ENCODE measurements around the gene TMEM150A.

TMEM150A gene

DNA sequence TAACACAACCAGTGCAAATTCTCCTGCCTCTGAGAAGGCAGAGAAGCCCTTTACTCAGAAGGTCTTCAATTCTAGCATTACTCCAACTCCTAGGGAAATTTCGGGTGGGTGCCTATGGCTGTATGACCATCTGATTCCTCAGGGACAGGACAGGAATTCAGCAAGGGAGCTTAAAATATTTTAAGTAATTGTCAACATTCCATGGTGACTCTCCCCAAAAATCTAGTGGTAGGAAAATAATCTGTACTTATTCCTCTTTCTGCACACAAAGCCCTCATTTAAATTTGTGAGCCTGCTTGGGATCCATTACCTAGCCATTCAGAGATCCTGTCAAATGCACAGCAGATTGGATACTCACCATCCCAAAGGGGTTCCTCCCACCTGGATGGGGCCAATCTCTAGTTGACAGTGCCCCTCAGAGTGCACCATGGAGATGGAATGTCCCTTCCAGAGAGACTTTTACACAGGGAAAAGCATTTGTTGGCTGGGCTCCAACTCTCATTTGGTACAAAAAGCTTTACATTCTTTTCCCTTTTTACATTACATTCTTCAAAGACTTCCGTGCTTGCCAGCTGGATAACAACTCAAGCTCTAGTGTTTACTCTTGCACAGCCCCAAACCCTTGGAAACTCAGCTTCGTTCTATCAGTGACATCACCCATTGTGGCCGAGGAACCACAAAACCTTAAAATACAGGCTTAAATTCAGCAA, 3.1 kb upstream of the TMEM150A start:
- TF ChIP-seq, protein P1, sequence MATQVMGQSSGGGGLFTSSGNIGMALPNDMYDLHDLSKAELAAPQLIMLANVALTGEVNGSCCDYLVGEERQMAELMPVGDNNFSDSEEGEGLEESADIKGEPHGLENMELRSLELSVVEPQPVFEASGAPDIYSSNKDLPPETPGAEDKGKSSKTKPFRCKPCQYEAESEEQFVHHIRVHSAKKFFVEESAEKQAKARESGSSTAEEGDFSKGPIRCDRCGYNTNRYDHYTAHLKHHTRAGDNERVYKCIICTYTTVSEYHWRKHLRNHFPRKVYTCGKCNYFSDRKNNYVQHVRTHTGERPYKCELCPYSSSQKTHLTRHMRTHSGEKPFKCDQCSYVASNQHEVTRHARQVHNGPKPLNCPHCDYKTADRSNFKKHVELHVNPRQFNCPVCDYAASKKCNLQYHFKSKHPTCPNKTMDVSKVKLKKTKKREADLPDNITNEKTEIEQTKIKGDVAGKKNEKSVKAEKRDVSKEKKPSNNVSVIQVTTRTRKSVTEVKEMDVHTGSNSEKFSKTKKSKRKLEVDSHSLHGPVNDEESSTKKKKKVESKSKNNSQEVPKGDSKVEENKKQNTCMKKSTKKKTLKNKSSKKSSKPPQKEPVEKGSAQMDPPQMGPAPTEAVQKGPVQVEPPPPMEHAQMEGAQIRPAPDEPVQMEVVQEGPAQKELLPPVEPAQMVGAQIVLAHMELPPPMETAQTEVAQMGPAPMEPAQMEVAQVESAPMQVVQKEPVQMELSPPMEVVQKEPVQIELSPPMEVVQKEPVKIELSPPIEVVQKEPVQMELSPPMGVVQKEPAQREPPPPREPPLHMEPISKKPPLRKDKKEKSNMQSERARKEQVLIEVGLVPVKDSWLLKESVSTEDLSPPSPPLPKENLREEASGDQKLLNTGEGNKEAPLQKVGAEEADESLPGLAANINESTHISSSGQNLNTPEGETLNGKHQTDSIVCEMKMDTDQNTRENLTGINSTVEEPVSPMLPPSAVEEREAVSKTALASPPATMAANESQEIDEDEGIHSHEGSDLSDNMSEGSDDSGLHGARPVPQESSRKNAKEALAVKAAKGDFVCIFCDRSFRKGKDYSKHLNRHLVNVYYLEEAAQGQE (IDR thresholded peaks at IDR 0.05; ENCODE audit: insufficient read depth in 1 of 2, low read depth in 2 of 2, low read length in 2 of 2), result no peak
- TF ChIP-seq FOXP2 (optimal IDR thresholded peaks at IDR 0.05; ENCODE audit: borderline replicate concordance, extremely low read depth, extremely low read length, insufficient read depth) (no peak), SIN3A (IDR thresholded peaks at IDR 0.05; ENCODE audit: borderline replicate concordance, insufficient read depth, low read length) (no peak), POLR2AphosphoS5 (IDR thresholded peaks at IDR 0.05; ENCODE audit: low read depth, low read length) (no peak; the same call in 1 of the 2 replicates), TAF1 (IDR thresholded peaks at IDR 0.05; ENCODE audit: borderline replicate concordance, insufficient read depth, low read length) (no peak)

DNA sequence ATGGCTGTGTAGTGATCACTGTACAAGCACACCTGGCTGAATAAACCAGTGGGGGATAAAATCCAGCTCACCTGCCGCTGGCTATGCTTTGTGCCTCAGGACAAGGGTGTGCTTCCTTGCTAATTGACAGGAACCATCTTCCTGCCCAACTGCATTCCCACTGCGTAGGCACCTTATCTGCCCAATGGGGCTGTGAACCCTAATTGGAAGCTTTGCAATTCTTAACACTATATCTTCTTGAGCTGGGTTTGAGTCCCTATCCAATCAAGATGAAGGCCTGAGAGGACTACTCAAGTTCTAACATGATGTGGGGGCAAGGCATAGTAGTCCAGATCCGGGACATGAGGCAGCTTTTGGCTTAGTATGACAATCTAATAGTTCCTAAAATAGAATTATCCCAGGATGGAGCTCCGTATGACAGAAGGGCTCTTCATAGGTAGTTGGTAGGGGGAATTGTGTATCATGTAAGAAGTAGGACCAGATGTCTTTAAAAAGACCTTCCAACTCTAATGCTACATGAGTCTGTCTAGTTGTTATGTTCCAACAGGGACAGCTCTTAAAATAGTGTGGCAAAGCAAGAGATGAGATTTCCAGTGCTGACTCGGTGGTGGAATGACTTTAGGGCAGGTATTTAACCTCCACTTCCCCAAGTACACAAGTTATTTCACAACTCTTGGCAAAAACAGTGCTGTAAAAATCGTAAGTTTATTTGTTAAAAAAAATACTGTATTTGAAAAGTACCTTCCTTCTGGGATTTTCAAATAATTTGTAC, 2.3 kb upstream of the TMEM150A start:
- TF ChIP-seq FOXP2 (optimal IDR thresholded peaks at IDR 0.05; ENCODE audit: borderline replicate concordance, extremely low read depth, extremely low read length, insufficient read depth), result no peak
- TF ChIP-seq SIN3A (IDR thresholded peaks at IDR 0.05; ENCODE audit: borderline replicate concordance, insufficient read depth, low read length), result no peak

DNA sequence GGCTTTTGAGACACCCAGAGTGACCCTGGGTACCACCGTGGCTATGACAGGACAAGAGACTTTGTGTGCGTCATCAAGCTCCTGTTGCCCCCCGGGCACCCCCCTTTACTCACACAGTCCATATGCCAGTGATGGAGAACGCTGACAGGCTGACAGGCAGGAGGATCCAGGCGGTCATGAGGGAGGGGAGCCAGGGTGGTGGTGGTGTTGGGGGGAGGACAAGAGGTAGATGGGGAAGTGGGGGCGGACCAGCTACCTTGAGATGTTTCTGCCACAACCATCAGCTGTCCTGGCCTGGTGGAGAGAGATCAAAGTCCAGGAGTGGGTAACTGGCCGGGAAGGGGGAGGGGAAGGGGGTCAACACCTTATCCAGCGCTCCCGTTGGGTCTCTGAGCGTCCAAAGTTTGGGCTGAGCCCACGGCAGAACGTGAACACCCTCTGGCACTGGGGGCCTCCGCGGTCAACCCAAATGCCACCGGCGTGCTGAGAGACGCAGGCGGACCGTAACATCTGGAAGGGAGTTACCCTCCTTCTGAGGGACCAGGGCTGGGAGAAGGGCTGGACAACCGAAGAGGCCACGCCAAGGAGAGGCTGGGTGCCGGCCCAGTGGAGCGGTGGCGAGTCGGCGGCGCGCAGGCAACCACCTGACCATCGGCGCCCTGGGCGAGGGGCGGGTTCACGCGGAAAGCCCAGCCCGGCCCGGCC, 575 bp downstream of the TMEM150A start:
- TF ChIP-seq SIN3A (IDR thresholded peaks at IDR 0.05; ENCODE audit: borderline replicate concordance, insufficient read depth, low read length) (no peak), FOXP2 (optimal IDR thresholded peaks at IDR 0.05; ENCODE audit: borderline replicate concordance, extremely low read depth, extremely low read length, insufficient read depth) (no peak), TAF1 (IDR thresholded peaks at IDR 0.05; ENCODE audit: borderline replicate concordance, insufficient read depth, low read length) (no peak)
- TF ChIP-seq, protein P1 (IDR thresholded peaks at IDR 0.05; ENCODE audit: insufficient read depth in 1 of 2, low read depth in 2 of 2, low read length in 2 of 2), result no peak

DNA sequence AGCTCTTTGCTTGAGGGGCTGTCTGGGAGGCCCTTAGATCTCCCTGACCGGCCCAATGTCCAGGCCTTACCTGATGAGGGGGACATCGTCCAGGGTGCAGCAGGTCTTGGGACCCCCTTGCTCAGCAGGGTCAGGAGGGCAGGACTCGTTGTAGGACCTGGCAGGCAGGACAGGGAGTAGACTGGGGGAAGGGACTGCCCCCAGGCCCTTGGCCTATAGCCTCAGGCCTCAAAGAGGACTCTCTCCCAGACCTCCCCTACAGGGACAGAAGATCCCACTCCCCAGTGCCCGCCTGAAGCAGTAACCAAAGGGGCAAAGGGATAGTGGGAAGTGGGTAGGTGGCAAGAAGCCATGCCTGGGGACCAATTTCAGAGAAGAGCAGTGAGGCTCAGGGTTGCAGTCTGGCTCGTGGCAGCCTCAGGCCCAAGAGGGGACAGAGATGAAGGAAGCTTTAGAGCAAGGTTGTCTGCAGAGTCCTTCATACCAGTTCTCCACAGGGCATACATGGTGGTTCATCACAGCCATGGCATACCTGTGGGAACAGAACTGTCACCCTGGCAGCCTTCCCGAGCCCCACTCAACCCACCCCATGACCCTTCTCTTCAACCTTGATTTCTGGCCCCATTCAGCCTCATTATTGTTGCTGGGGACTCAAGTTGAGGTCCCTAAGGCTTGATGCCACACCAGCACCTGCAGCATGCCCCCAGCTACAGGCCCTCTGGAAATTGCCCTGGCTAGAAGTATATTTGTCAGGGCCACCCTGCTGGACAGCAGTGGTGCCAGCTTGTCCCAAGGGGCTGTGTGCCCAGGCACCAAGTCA, 1.3 kb downstream of the TMEM150A start:
- no peak for TF ChIP-seq POLR2AphosphoS5 (IDR thresholded peaks at IDR 0.05; ENCODE audit: low read depth, low read length)
- TF ChIP-seq TAF1 (IDR thresholded peaks at IDR 0.05; ENCODE audit: borderline replicate concordance, insufficient read depth, low read length), result no peak
- TF ChIP-seq SIN3A (IDR thresholded peaks at IDR 0.05; ENCODE audit: borderline replicate concordance, insufficient read depth, low read length), result no peak
- no peak for TF ChIP-seq FOXP2 (optimal IDR thresholded peaks at IDR 0.05; ENCODE audit: borderline replicate concordance, extremely low read depth, extremely low read length, insufficient read depth)
- TF ChIP-seq, protein P1 (IDR thresholded peaks at IDR 0.05; ENCODE audit: insufficient read depth in 1 of 2, low read depth in 2 of 2, low read length in 2 of 2), result no peak

DNA sequence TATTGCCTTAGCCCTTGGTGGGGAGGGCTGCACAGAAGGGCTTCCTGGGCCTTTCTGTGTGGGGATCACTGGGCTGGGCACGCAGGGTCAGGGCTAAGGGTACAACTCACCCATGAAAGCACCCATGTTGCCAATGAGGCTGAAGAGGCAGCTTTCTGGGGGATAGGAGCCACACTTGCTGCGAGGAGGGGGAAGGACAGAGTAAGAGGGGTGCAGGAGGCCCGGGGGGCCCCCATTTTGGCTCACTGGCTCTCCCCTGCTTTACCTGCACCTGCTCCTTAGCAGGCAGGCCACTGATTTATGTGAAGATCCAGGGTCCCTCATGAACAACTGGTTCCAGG, 2.3 kb downstream of the TMEM150A start:
- TF ChIP-seq SIN3A (IDR thresholded peaks at IDR 0.05; ENCODE audit: borderline replicate concordance, insufficient read depth, low read length) (no peak), POLR2AphosphoS5 (IDR thresholded peaks at IDR 0.05; ENCODE audit: low read depth, low read length) (no peak), FOXP2 (optimal IDR thresholded peaks at IDR 0.05; ENCODE audit: borderline replicate concordance, extremely low read depth, extremely low read length, insufficient read depth) (no peak), TAF1 (IDR thresholded peaks at IDR 0.05; ENCODE audit: borderline replicate concordance, insufficient read depth, low read length) (no peak)
- TF ChIP-seq, protein P1 (IDR thresholded peaks at IDR 0.05; ENCODE audit: insufficient read depth in 1 of 2, low read depth in 2 of 2, low read length in 2 of 2), result no peak
